ENCODE measurements around the gene IZUMO1.

DNA sequence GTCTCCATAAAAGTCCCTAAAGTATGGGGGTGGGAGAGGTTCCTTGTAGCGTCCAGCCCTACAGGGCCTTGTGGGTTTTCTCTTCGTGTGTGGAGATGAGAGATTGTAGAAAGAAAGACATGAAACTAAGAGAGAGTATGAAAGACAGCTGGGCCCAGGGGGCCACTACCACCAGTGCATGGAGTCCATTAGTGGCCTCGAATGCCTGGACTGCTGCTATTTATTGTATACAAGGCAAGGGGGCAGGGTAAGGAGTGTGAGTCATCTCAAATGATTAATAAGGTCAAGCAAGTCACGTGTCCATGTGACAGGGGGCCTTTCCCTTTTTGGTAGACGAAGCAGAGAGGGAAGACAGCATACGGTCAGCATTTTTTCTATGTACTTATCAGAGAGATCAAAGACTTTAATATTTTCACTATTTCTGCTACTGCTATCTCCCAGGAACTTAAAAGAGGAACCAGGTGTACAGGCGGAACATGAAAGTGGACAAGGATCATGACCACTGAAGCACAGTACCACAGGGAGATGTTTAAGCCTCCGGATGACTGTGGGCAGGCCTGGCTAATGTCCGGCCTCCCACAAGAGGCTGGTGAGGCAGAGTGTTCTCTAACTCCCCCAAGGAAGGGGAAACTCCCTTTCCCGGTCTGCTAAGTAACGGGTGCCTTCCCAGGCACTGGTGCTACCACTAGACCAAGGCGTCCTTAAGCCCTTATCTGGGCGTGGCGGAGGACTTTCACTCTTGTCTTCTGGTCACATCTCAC, 34.1 kb upstream of the IZUMO1 start:
- TF ChIP-seq, protein P1, sequence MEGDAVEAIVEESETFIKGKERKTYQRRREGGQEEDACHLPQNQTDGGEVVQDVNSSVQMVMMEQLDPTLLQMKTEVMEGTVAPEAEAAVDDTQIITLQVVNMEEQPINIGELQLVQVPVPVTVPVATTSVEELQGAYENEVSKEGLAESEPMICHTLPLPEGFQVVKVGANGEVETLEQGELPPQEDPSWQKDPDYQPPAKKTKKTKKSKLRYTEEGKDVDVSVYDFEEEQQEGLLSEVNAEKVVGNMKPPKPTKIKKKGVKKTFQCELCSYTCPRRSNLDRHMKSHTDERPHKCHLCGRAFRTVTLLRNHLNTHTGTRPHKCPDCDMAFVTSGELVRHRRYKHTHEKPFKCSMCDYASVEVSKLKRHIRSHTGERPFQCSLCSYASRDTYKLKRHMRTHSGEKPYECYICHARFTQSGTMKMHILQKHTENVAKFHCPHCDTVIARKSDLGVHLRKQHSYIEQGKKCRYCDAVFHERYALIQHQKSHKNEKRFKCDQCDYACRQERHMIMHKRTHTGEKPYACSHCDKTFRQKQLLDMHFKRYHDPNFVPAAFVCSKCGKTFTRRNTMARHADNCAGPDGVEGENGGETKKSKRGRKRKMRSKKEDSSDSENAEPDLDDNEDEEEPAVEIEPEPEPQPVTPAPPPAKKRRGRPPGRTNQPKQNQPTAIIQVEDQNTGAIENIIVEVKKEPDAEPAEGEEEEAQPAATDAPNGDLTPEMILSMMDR (IDR thresholded peaks at IDR 0.05), result no peak
- no peak for TF ChIP-seq POLR2A (IDR thresholded peaks at IDR 0.05)

Data from Peyer's patch (tissue), 4 donors.